ENCODE measurements around the gene CCDC57. TPM values are rescaled to one million over a fixed set of nuclear protein-coding genes. Genes with fewer than 3 reads are reported as not detected.

Gene CCDC57
- total and polyA plus RNA-seq, 4 donors = 5.4 to 19.1 (median 11.7) TPM

DNA sequence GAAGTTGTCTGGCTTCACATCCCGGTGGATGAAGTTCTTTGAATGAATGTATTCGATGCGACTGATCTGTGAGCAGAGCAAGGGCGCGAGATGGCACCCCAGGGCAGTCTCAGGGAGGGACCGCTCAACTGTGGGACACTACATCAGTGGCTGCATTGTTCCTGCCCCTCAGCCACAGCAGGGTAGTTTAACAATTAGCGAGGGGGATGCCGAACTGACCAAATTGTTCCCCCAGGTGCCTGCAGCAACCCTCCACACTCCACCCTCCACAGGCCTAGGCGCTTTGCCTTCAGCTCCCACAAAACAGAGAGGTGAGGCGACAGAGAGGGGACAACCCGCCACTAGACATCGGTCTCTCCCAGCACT lies 40.5 kb upstream of the CCDC57 start:
- no peaks in the 10 kb centered on the region for H3K27me3 ChIP-seq (ENCODE audit: control insufficient read depth in 4 of 4, insufficient read depth in 4 of 4, low read length in 3 of 4)
- no peak overlapping the region for H3K27ac ChIP-seq (ENCODE audit: low read depth in 1 of 2, low read length in 2 of 2)
- no peak overlapping the region for H3K4me3 ChIP-seq (ENCODE audit: low read depth in 1 of 3, low read length in 3 of 3)
- no peak overlapping the region for H3K9ac ChIP-seq (ENCODE audit: low read depth in 1 of 2, low read length in 2 of 2)
- no peak for TF ChIP-seq SP1 (IDR thresholded peaks at IDR 0.05)
- TF ChIP-seq YY1 (IDR thresholded peaks at IDR 0.05) = no peak
- no peak for TF ChIP-seq EGR1 (IDR thresholded peaks at IDR 0.05; ENCODE audit: low read depth in 2 of 2)
- TF ChIP-seq, protein P1, sequence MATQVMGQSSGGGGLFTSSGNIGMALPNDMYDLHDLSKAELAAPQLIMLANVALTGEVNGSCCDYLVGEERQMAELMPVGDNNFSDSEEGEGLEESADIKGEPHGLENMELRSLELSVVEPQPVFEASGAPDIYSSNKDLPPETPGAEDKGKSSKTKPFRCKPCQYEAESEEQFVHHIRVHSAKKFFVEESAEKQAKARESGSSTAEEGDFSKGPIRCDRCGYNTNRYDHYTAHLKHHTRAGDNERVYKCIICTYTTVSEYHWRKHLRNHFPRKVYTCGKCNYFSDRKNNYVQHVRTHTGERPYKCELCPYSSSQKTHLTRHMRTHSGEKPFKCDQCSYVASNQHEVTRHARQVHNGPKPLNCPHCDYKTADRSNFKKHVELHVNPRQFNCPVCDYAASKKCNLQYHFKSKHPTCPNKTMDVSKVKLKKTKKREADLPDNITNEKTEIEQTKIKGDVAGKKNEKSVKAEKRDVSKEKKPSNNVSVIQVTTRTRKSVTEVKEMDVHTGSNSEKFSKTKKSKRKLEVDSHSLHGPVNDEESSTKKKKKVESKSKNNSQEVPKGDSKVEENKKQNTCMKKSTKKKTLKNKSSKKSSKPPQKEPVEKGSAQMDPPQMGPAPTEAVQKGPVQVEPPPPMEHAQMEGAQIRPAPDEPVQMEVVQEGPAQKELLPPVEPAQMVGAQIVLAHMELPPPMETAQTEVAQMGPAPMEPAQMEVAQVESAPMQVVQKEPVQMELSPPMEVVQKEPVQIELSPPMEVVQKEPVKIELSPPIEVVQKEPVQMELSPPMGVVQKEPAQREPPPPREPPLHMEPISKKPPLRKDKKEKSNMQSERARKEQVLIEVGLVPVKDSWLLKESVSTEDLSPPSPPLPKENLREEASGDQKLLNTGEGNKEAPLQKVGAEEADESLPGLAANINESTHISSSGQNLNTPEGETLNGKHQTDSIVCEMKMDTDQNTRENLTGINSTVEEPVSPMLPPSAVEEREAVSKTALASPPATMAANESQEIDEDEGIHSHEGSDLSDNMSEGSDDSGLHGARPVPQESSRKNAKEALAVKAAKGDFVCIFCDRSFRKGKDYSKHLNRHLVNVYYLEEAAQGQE (IDR thresholded peaks at IDR 0.05) = no peak
- no peak for TF ChIP-seq JUND (IDR thresholded peaks at IDR 0.05)
- no peak for TF ChIP-seq RAD21 (IDR thresholded peaks at IDR 0.05)
- no peak for TF ChIP-seq RXRA (IDR thresholded peaks at IDR 0.05)
- H3K9me3 ChIP-seq (ENCODE audit: control insufficient read depth in 4 of 4, low read length in 3 of 4) = no peaks in the 10 kb centered on the region
- peaks cover 41 to 72% (median 53%) of the 10 kb centered on the region in 4 donors for H3K36me3 ChIP-seq (ENCODE audit: control insufficient read depth in 4 of 4, insufficient read depth in 3 of 4, low read depth in 1 of 4, low read length in 3 of 4)
- DNase-seq (ENCODE audit: low spot score) = no peak
- WGBS = 96% methylated on average over 12 of the region's 12 CpGs
- no peaks in the 10 kb centered on the region for H3K4me1 ChIP-seq (ENCODE audit: control insufficient read depth in 4 of 4, insufficient read depth in 4 of 4, low read length in 3 of 4)

DNA sequence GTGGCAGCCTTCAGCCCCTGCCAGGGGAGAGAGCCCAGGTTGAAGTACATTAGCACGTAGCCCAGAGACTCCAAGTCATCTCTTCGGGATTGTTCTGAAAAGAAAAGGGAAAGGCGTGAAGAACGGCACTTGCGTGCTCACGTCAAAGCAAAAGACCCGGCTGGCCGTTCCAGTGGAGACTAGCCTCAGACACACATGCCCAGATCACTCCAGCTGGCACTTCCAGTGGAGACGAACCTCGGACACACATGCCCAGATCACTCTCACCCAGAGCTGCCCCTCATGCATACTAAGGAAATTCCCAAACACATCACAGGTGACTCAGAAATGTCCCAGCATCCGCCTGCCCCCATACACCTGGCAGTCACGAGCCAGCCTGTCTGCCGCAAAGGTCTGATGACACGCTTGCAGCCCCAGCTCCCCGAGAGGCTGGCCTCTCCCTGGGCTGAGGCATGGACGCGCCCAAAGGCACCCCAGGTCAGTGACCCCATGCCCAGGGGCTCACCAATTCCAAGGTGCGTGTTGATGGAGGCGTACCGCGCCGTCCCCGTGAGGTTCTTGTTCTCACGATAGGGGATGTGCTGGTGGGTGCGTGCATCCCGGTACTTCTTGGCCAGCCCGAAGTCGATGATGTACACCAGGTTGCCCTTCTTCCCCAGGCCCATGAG lies 40.0 kb upstream of the CCDC57 start:
- Histone ChIP-seq H3K36me3 (ENCODE audit: control insufficient read depth in 4 of 4, insufficient read depth in 3 of 4, low read depth in 1 of 4, low read length in 3 of 4) (peaks cover 44 to 75% (median 55%) of the 10 kb centered on the region in 4 donors), H3K27ac (ENCODE audit: low read depth in 1 of 2, low read length in 2 of 2) (no peak overlapping the region), H3K4me1 (ENCODE audit: control insufficient read depth in 4 of 4, insufficient read depth in 4 of 4, low read length in 3 of 4) (no peaks in the 10 kb centered on the region), H3K4me3 (ENCODE audit: low read depth in 1 of 3, low read length in 3 of 3) (no peak overlapping the region), H3K9me3 (ENCODE audit: control insufficient read depth in 4 of 4, low read length in 3 of 4) (no peaks in the 10 kb centered on the region), H3K27me3 (ENCODE audit: control insufficient read depth in 4 of 4, insufficient read depth in 4 of 4, low read length in 3 of 4) (no peaks in the 10 kb centered on the region), H3K9ac (ENCODE audit: low read depth in 1 of 2, low read length in 2 of 2) (no peak overlapping the region)
- no peak for DNase-seq (ENCODE audit: low spot score)
- TF ChIP-seq MAX (IDR thresholded peaks at IDR 0.05) (no peak), EGR1 (IDR thresholded peaks at IDR 0.05; ENCODE audit: low read depth in 2 of 2) (no peak), NR2F2 (IDR thresholded peaks at IDR 0.05) (no peak), YY1 (IDR thresholded peaks at IDR 0.05) (no peak), TAF1 (conservative IDR thresholded peaks at IDR 0.05) (no peak), HNF4A (conservative IDR thresholded peaks at IDR 0.05) (no peak), RXRA (IDR thresholded peaks at IDR 0.05) (no peak), SP1 (IDR thresholded peaks at IDR 0.05) (no peak), HNF4G (IDR thresholded peaks at IDR 0.05) (no peak), RAD21 (IDR thresholded peaks at IDR 0.05) (no peak), CTCF (IDR thresholded peaks at IDR 0.05; ENCODE audit: low read depth, low read length, missing input control) (no peak), JUND (IDR thresholded peaks at IDR 0.05) (no peak), GABPA (IDR thresholded peaks at IDR 0.05 in 1 of 2, conservative IDR thresholded peaks at IDR 0.05 in 1 of 2) (no peak)
- TF ChIP-seq, protein P1 (IDR thresholded peaks at IDR 0.05) = no peak
- TF ChIP-seq, protein P2, sequence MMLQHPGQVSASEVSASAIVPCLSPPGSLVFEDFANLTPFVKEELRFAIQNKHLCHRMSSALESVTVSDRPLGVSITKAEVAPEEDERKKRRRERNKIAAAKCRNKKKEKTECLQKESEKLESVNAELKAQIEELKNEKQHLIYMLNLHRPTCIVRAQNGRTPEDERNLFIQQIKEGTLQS (IDR thresholded peaks at IDR 0.05) = no peak
- WGBS = 95% methylated on average over 28 of the region's 28 CpGs

Measured in liver (tissue), 9 donors.